Neural cell (in vitro differentiated cells): ENCODE measurements around the gene SYT5. TPM values are rescaled to one million over a fixed set of nuclear protein-coding genes. Genes with fewer than 3 reads are reported as not detected.

Source experiments
- H2AFZ ChIP-seq: fragments of 200-600, 300-800 bp; sonication (generic), shearing (Covaris generic); 2 replicates; pipeline ENCODE4 v1.6.0; 2014; ENCODE audit warnings: low read depth, mild to moderate bottlenecking, antibody characterized with exemption, low read length, moderate library complexity
- H3F3A ChIP-seq: fragments of 200-600 bp; shearing (Covaris generic); 2 replicates; pipeline ENCODE4 v1.6.1; 2016; ENCODE audit warnings: mild to moderate bottlenecking, moderate library complexity, mixed read lengths, antibody characterized with exemption, low read length; ENCODE audit not compliant: insufficient read depth, poor library complexity, severe bottlenecking
- H3K27ac ChIP-seq: fragments of 200-600, 300-800 bp; sonication (generic), shearing (Covaris generic); 2 replicates; pipeline ENCODE4 v1.5.1; 2014; ENCODE audit warnings: mild to moderate bottlenecking, low read length, moderate library complexity
- H3K27me3 ChIP-seq: fragments of 300-800, 200-600 bp; sonication (generic), shearing (Covaris generic); 2 replicates; pipeline ENCODE4 v1.6.0; 2014; ENCODE audit warnings: mild to moderate bottlenecking, low read depth, low read length, moderate library complexity; ENCODE audit not compliant: insufficient read depth
- H3K36me3 ChIP-seq: fragments of 300-800, 200-600 bp; sonication (generic), shearing (Covaris generic); 2 replicates; pipeline ENCODE4 v1.5.1; 2014; ENCODE audit warnings: mild to moderate bottlenecking, antibody characterized with exemption, low read length, moderate library complexity; ENCODE audit not compliant: insufficient read depth
- H3K4me2 ChIP-seq: fragments of 300-800, 200-600 bp; sonication (generic), shearing (Covaris generic); 2 replicates; pipeline ENCODE4 v1.6.0; 2014; ENCODE audit warnings: mild to moderate bottlenecking, low read length
- H3K4me3 ChIP-seq: fragments of 300-800, 200-600 bp; sonication (generic), shearing (Covaris generic); 2 replicates; pipeline ENCODE4 v1.5.1; 2014; ENCODE audit warnings: mild to moderate bottlenecking, low read length, moderate library complexity
- H3K79me2 ChIP-seq: fragments of 200-600 bp; shearing (Covaris generic); replicated peaks from 2 replicates; pipeline ENCODE4 v1.6.0; 2014; ENCODE audit warnings: mild to moderate bottlenecking, low read length, moderate library complexity; ENCODE audit not compliant: insufficient read depth
- H3K9ac ChIP-seq: fragments of 300-800, 200-600 bp; sonication (generic), shearing (Covaris generic); 2 replicates; pipeline ENCODE4 v1.6.1; 2016; ENCODE audit warnings: mild to moderate bottlenecking, low read length, mixed read lengths
- H3K9me2 ChIP-seq: fragments of 200-600 bp; shearing (Covaris generic); 2 replicates; pipeline ENCODE4 v1.6.1; 2016; ENCODE audit warnings: mild to moderate bottlenecking, low read length, mixed read lengths; ENCODE audit not compliant: insufficient read depth
- H3K9me3 ChIP-seq: fragments of 200-600, 300-800 bp; sonication (generic), shearing (Covaris generic); 2 replicates; pipeline ENCODE4 v1.6.1; 2016; ENCODE audit warnings: mild to moderate bottlenecking, mixed run types, low read length, moderate library complexity, mixed read lengths
- H4K20me1 ChIP-seq: fragments of 200-600 bp; shearing (Covaris generic); 2 replicates; pipeline ENCODE4 v1.6.1; 2016; ENCODE audit warnings: mild to moderate bottlenecking, mixed run types; ENCODE audit not compliant: insufficient read depth
- CTCF ChIP-seq: fragments of 450-650 bp; IDR thresholded peaks from 2 replicates; pipeline ENCODE4 v1.5.1; 2014; ENCODE audit warnings: antibody characterized with exemption, mild to moderate bottlenecking, moderate library complexity; ENCODE audit not compliant: poor library complexity, severe bottlenecking
- EP300 ChIP-seq: fragments of 450-650 bp; conservative IDR thresholded peaks from 2 replicates; pipeline ENCODE4 v1.6.1; 2014; ENCODE audit warnings: antibody characterized with exemption, mild to moderate bottlenecking, moderate library complexity; ENCODE audit not compliant: poor library complexity, severe bottlenecking
- EZH2 ChIP-seq: fragments of 200-600, 300-800 bp; shearing (Covaris generic), sonication (generic); IDR thresholded peaks from 2 replicates; pipeline ENCODE4 v1.6.1; 2014; ENCODE audit warnings: antibody characterized with exemption, low read length, borderline replicate concordance, mild to moderate bottlenecking; ENCODE audit not compliant: insufficient read depth, poor library complexity, severe bottlenecking
- MXI1 ChIP-seq: fragments of 450-650 bp; conservative IDR thresholded peaks from 2 replicates; pipeline ENCODE4 v1.6.1; 2014; ENCODE audit warnings: antibody characterized with exemption, mild to moderate bottlenecking; ENCODE audit not compliant: poor library complexity, severe bottlenecking
- POLR2AphosphoS5 ChIP-seq: IDR thresholded peaks from 2 replicates; pipeline ENCODE4 v1.6.1; 2012
- RAD21 ChIP-seq: fragments of 450-650 bp; conservative IDR thresholded peaks from 2 replicates; pipeline ENCODE4 v1.6.1; 2014; ENCODE audit warnings: antibody characterized with exemption, mild to moderate bottlenecking, moderate library complexity
- REST ChIP-seq: IDR thresholded peaks from 2 replicates; pipeline ENCODE4 v1.6.1; 2012; ENCODE audit warnings: borderline replicate concordance
- SMC3 ChIP-seq: fragments of 450-650 bp; conservative IDR thresholded peaks from 2 replicates; pipeline ENCODE4 v1.6.1; 2014; ENCODE audit warnings: antibody characterized with exemption, mild to moderate bottlenecking, moderate library complexity; ENCODE audit not compliant: poor library complexity
- TAF1 ChIP-seq: IDR thresholded peaks from 2 replicates; pipeline ENCODE4 v1.6.1; 2012; ENCODE audit warnings: low read depth
- polyA plus RNA-seq: library from polyadenylated mRNA; depleted of rRNA; stranded (reverse); fragments of >200 nt; gene quantifications from 2 replicates; pipeline ENCODE4 v1.2.3, GENCODE V29; 2014

The SYT5 gene
- polyA plus RNA-seq, 1 donor from 2014 or later: 237 TPM

- TF ChIP-seq SMC3: no peak
These were observed 42.2 kb downstream of the SYT5 start (continued) for GRCh38 chr19:55137915-55138314.

GRCh38 chr19:55136399-55137102 is 43.5 kb downstream of the SYT5 start:
- Histone ChIP-seq H3K36me3 (no peaks in the 10 kb centered on the region), H3K9me3 (no peaks in the 10 kb centered on the region), H3K27ac (no peak overlapping the region), H3K9ac (no peak overlapping the region), H3K4me3 (no peak overlapping the region), H3F3A (no peaks in the 10 kb centered on the region), H3K79me2 (no peaks in the 10 kb centered on the region), H3K27me3 (no peaks in the 10 kb centered on the region), H4K20me1 (no peaks in the 10 kb centered on the region), H2AFZ (no peak overlapping the region), H3K9me2 (no peaks in the 10 kb centered on the region), H3K4me2 (no peak overlapping the region)
- TF ChIP-seq TAF1 (no peak), SMC3 (no peak), CTCF (no peak), MXI1 (no peak), POLR2AphosphoS5 (no peak), REST (no peak), RAD21 (no peak), EP300 (no peak), EZH2 (no peak)

- TF ChIP-seq EZH2 (no peak), EP300 (no peak), SMC3 (no peak), MXI1 (no peak), REST (no peak), CTCF (no peak), TAF1 (no peak), RAD21 (no peak), POLR2AphosphoS5 (no peak)
- Histone ChIP-seq H3K36me3 (no peaks in the 10 kb centered on the region), H3K4me2 (no peak overlapping the region), H3K9me2 (no peaks in the 10 kb centered on the region), H3F3A (no peaks in the 10 kb centered on the region), H3K4me3 (no peak overlapping the region), H3K9ac (no peak overlapping the region), H3K79me2 (no peaks in the 10 kb centered on the region), H4K20me1 (no peaks in the 10 kb centered on the region), H3K27ac (no peak overlapping the region), H2AFZ (no peak overlapping the region), H3K9me3 (no peaks in the 10 kb centered on the region), H3K27me3 (no peaks in the 10 kb centered on the region)
These were observed 45.4 kb downstream of the SYT5 start for GRCh38 chr19:55134736-55135135.
